HG03060 (cell line): Measurements from ENCODE around the gene ZNF423.

Experiments
- ATAC-seq: cut with Tn5 transposase; IDR thresholded peaks from one replicate; pipeline ENCODE4 v1.9.1; 2021; ENCODE audit warnings: low read depth, moderate number of reproducible peaks; ENCODE audit not compliant: unreplicated experiment

ZNF423 gene

GRCh38 chr16:49653173-49653570 is 202.7 kb downstream of the ZNF423 start:
- no peak for ATAC-seq

- no peak for ATAC-seq
Measured at GRCh38 chr16:49652456-49653172, 203.3 kb downstream of the ZNF423 start.

- ATAC-seq: no peak
Measured at GRCh38 chr16:49651996-49652395, 203.9 kb downstream of the ZNF423 start.

DNA sequence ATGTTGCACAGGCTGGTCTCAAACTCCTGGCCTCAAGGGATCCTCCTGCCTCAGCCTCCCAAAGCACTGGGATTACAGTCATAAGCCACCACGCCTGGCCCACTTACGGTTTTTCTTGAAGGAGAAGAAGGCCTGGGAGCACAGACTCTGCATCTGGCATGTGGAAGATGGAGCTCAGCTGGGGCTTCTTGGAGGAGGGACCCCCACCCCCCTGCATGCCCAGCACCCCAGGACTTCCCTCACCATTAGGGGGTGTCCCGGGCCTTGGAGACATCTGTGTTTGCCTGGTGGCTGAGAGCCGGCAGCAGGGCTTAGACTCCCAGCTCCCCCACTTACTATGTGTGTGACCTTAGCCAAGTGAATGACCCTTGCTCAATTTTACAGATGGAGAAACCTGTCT is 204.7 kb downstream of the ZNF423 start:
- no peak for ATAC-seq

- ATAC-seq: no peak
Measured at GRCh38 chr16:49650603-49651002, 205.3 kb downstream of the ZNF423 start.

GRCh38 chr16:49649013-49649765 is 206.7 kb downstream of the ZNF423 start:
- ATAC-seq: no peak

GRCh38 chr16:49647673-49648072 is 208.2 kb downstream of the ZNF423 start:
- no peak for ATAC-seq

- ATAC-seq: no peak
Measured at GRCh38 chr16:49645263-49645662, 210.6 kb downstream of the ZNF423 start.

GRCh38 chr16:49644145-49644463 is 211.8 kb downstream of the ZNF423 start:
- no peak for ATAC-seq

- ATAC-seq: no peak
Measured at GRCh38 chr16:49643429-49644144, 212.3 kb downstream of the ZNF423 start.

DNA sequence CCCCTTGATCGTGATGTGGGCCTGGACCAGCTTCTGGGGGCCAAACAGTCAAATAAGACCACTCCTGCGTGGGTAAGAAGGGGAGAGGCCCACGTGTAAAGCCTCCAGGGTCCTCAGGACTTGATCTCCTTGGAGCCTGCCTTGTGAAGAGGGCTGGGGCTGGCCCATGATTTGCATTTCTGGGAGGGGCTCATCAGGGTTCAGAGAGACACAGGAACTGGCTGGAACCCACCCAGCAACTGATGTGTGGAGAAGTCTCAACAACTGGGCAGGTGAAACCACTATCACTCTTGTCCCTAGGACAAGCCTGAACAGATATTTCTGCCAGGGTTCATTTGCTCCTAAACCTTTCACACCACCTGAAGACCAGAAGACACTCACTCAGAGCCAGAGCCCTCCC is 214.7 kb downstream of the ZNF423 start:
- ATAC-seq: no peak

GRCh38 chr16:49640581-49640980 is 215.3 kb downstream of the ZNF423 start:
- ATAC-seq: no peak

- ATAC-seq: no peak
Measured at GRCh38 chr16:49639739-49640431, 216.0 kb downstream of the ZNF423 start.

GRCh38 chr16:49638673-49639610 is 217.0 kb downstream of the ZNF423 start:
- ATAC-seq: no peak

DNA sequence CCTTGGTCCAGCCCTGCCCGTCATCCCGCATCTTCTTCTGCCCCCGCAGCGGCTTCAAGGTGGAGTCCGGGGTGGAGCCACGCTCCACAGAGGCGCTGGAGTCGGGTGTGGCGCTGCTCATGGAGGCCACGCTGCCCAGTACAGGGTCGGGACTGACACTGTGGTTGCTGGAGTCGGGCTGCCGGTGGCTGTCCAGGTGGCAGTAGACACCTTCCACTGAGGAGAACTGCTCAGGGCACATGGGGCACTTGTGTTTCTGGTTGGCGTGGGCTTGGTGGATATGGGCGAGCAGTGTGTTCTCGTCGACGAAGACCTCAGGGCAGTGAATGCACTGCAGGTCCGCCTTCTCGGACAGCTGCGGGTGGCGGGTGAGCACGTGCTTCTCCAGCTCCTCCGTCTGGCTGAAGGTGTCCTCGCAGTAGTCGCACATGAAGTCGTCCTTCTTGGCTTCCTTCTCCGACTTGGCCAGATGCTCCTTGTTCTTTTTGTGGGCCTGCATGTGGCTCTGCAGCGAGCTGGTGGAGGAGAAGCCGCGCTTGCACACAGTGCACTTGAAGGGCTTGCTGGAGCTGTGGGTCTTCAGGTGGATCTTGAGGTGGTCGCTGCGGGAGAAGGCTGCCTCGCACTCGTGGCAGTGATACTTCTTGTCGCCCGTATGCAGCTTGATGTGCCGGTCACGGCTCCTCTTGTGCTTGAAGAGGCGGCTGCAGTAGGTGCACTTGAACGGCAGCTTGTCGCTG is 217.8 kb downstream of the ZNF423 start:
- no peak for ATAC-seq

DNA sequence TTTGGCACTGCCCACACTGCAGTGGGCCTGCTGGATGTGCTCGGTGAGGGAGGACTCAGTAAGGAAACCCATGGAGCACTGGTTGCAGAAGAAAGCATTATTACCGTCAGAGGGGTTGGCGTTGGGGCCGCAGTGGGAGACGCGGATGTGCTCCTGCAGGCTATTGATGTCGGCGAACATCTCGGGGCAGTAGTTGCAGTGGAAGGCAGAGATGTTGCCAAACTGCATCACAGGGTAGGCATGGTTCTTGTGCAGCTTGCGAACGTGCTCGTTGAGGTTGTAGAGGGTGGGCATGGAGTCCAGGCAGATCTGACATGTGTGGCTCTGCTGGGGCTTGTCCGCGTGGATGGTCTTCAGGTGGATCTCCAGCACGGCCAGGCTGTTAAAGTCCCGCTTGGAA is 218.4 kb downstream of the ZNF423 start:
- ATAC-seq: no peak

DNA sequence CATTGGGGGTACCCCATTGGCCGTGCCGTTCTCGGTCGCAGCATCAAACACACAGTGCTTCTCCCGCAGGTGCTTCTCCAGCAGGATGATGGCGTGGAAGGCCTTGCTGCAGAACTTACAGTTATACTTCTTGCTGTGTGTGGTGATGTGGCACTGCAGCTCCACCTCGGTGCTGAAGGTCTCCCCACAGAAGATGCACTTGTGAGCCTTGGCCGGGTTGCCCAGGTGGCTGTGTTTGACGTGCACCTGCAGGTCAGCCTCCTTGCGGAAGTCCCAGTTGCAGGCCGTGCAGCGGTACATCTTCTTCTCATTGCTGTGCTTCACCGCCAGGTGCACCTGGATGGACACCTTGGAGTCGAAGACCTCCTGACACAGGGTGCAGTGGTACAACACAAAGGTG is 219.3 kb downstream of the ZNF423 start:
- ATAC-seq: no peak

GRCh38 chr16:49635591-49636581 is 220.0 kb downstream of the ZNF423 start:
- ATAC-seq: no peak
